GM19043 (cell line): ENCODE measurements around the gene CDKN2B.
"Not testable (repeated sequence)": the region's sequence is repeated elsewhere in the genome, so short reads cannot be mapped to it uniquely, and the experiment has no call there.

Experiments
- ATAC-seq: cut with Tn5 transposase; IDR thresholded peaks from one replicate; pipeline ENCODE4 v1.9.1; 2021; ENCODE audit warnings: low read depth; ENCODE audit not compliant: unreplicated experiment

The CDKN2B gene

GRCh38 chr9:21970800-21971640 is 38.1 kb downstream of the CDKN2B start:
- ATAC-seq, result no peak

- ATAC-seq, result no peak
Measured at GRCh38 chr9:21969951-21970799, 38.9 kb downstream of the CDKN2B start.

- no peak for ATAC-seq
Measured at GRCh38 chr9:21969011-21969940, 39.8 kb downstream of the CDKN2B start.

GRCh38 chr9:21968331-21969010 is 40.6 kb downstream of the CDKN2B start:
- no peak for ATAC-seq

GRCh38 chr9:21967702-21968101 is 41.4 kb downstream of the CDKN2B start:
- ATAC-seq, result no peak

GRCh38 chr9:21967169-21967568 is 41.9 kb downstream of the CDKN2B start:
- ATAC-seq, result no peak

GRCh38 chr9:21966140-21966851 is 42.8 kb downstream of the CDKN2B start:
- no peak for ATAC-seq

GRCh38 chr9:21965401-21965951 is 43.6 kb downstream of the CDKN2B start:
- peak; percentile 77 for ATAC-seq

- peak; percentile 32 for ATAC-seq
Measured at GRCh38 chr9:21964925-21965385, 44.1 kb downstream of the CDKN2B start.

- ATAC-seq, result no peak
Measured at GRCh38 chr9:21961569-21961968, 47.5 kb downstream of the CDKN2B start.

- not testable (repeated sequence) for ATAC-seq
Measured at GRCh38 chr9:21959268-21959667, 49.8 kb downstream of the CDKN2B start.

- no peak for ATAC-seq
Measured at GRCh38 chr9:21958833-21959232, 50.3 kb downstream of the CDKN2B start.
